NT2/D1 (cell line): Measurements from ENCODE around the gene INSC.

Experiments used
- SUZ12 ChIP-seq: IDR thresholded peaks from 2 replicates; pipeline ENCODE4 v1.6.1; 2011; ENCODE audit not compliant: insufficient read length, insufficient read depth; ENCODE audit errors: extremely low read depth
- ZNF274 ChIP-seq: IDR thresholded peaks from 2 replicates; pipeline ENCODE4 v1.6.1; 2011; ENCODE audit warnings: mild to moderate bottlenecking, low read depth, low read length

GRCh38 chr11:15202626-15203025 is 87.9 kb downstream of the INSC start:
- TF ChIP-seq SUZ12: no peak
- no peak for TF ChIP-seq ZNF274
